ENCODE data around the gene NBEAL2.
A peak's percentile ranks its signal among the peaks of the same experiment; 100 is the strongest.

NBEAL2 gene

GRCh38 chr3:46999516-47000197 is 20.2 kb downstream of the NBEAL2 start:
- no peak for DNase-seq

GRCh38 chr3:47000198-47000815 is 20.8 kb downstream of the NBEAL2 start:
- DNase-seq: no peak

- DNase-seq: no peak
These were observed 21.7 kb downstream of the NBEAL2 start for GRCh38 chr3:47000922-47001730.

- no peak for DNase-seq
These were observed 22.3 kb downstream of the NBEAL2 start for GRCh38 chr3:47001731-47002170.

GRCh38 chr3:47002171-47003055 is 22.9 kb downstream of the NBEAL2 start:
- no peak for DNase-seq

GRCh38 chr3:47003056-47003410 is 23.6 kb downstream of the NBEAL2 start:
- DNase-seq: no peak

GRCh38 chr3:47003461-47004368 is 24.2 kb downstream of the NBEAL2 start:
- no peak for DNase-seq

- DNase-seq: no peak
These were observed 25.1 kb downstream of the NBEAL2 start for GRCh38 chr3:47004369-47005211.

- DNase-seq: no peak
These were observed 26.0 kb downstream of the NBEAL2 start for GRCh38 chr3:47005212-47006144.

GRCh38 chr3:47006145-47006651 is 26.7 kb downstream of the NBEAL2 start:
- DNase-seq: no peak

GRCh38 chr3:47007001-47007400 is 27.5 kb downstream of the NBEAL2 start:
- DNase-seq: no peak

- DNase-seq: no peak
These were observed 28.2 kb downstream of the NBEAL2 start for GRCh38 chr3:47007482-47008233.

- no peak for DNase-seq
These were observed 28.8 kb downstream of the NBEAL2 start for GRCh38 chr3:47008234-47008796.

- DNase-seq: peak in 1 of 51 donors; percentile 59
These were observed 29.4 kb downstream of the NBEAL2 start for GRCh38 chr3:47008851-47009224.

- peak in 50 of 51 donors; percentile 44 to 94 (median 80) for DNase-seq
These were observed 30.0 kb downstream of the NBEAL2 start for GRCh38 chr3:47009225-47010110.
